Measurements from ENCODE around the gene ASL.
"Not testable (repeated sequence)": the region's sequence is repeated elsewhere in the genome, so short reads cannot be mapped to it uniquely, and the experiment has no call there.

ASL gene

GRCh38 chr7:66125052-66125694 is 49.6 kb downstream of the ASL start:
- no peaks in the 10 kb centered on the region for H3K27me3 ChIP-seq (replicated peaks; ENCODE audit: control insufficient read depth, insufficient read depth, low read length)
- H3K36me3 ChIP-seq (ENCODE audit: control insufficient read depth, insufficient read depth, low read length): no peaks in the 10 kb centered on the region
- no peak for DNase-seq (ENCODE audit: extremely low read depth, insufficient read length)
- no peak overlapping the region for H3K4me3 ChIP-seq (replicated peaks; ENCODE audit: low read depth, low read length)
- TF ChIP-seq CTCF (IDR thresholded peaks at IDR 0.05; ENCODE audit: insufficient read depth, low read length, poor library complexity, severe bottlenecking): no peak

- H3K4me3 ChIP-seq (replicated peaks; ENCODE audit: low read depth, low read length); H3K36me3 ChIP-seq (ENCODE audit: control insufficient read depth, insufficient read depth, low read length); H3K27me3 ChIP-seq (replicated peaks; ENCODE audit: control insufficient read depth, insufficient read depth, low read length); DNase-seq (ENCODE audit: extremely low read depth, insufficient read length): not testable (repeated sequence)
Measured at GRCh38 chr7:66125781-66126352, 50.2 kb downstream of the ASL start.

GRCh38 chr7:66127172-66127571 is 51.6 kb downstream of the ASL start:
- not testable (repeated sequence) for H3K4me3 ChIP-seq (replicated peaks; ENCODE audit: low read depth, low read length); DNase-seq (ENCODE audit: extremely low read depth, insufficient read length); H3K36me3 ChIP-seq (ENCODE audit: control insufficient read depth, insufficient read depth, low read length); H3K27me3 ChIP-seq (replicated peaks; ENCODE audit: control insufficient read depth, insufficient read depth, low read length)

DNA sequence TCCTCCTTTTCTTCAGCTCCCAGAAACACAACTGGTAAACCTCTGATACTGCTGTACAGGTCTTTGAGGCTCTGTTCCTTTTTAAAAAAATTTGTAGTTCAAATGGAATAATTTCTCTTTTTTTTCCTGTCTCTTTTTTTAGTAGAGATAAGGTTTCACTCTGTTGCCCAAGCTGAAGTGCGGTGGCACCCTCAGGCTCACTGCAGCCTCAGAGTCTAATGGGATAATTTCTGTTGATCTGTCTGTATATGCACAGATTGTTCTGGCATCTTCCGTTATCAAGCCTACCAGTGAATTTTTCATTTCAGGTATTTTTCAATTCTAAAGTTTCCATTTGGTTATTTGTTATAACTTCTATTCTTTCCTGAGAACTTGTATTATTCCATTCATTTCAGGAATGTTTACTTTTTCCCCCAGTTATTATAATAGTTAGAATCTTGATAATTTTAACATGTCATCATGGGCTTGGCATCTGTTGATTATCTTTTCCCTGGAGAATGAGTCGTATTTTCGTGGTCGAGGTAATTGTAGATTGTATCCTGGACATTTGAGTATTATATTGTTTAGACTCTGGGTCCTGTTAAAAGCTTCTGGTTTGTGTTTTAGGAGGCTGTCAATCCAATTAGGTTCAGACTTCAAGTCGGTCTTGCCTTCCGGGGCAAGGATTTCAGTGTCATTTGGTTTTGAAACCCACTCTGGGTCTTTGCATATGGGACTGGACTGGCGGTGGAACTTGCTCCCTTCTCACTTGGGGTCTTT is 63.6 kb downstream of the ASL start:
- H3K36me3 ChIP-seq (ENCODE audit: control insufficient read depth, insufficient read depth, low read length): peaks cover 5% of the 10 kb centered on the region

DNA sequence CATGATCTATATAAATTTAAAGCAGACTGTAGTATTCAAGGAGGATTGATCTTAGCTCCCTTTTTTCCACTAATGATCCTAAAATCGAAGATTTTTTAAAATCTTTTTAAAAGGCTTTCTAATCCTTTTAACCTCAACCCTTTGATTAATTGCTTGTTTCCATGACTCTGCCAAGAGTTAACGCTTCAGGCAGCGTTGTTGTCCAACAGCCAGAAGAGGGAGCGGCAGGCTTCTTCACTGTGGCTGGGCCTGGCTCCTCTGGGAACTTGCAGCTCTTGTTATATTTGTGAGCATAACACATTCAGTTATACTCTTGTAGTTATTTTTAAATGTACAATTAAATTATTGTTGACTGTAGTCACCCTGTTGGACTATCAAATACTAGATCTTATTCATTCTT is 65.3 kb downstream of the ASL start:
- Histone ChIP-seq H3K4me3 (replicated peaks; ENCODE audit: low read depth, low read length) (no peak overlapping the region), H3K36me3 (ENCODE audit: control insufficient read depth, insufficient read depth, low read length) (peaks cover 11% of the 10 kb centered on the region), H3K27me3 (replicated peaks; ENCODE audit: control insufficient read depth, insufficient read depth, low read length) (no peaks in the 10 kb centered on the region)
- TF ChIP-seq CTCF (IDR thresholded peaks at IDR 0.05; ENCODE audit: insufficient read depth, low read length, poor library complexity, severe bottlenecking): no peak
- no peak for DNase-seq (ENCODE audit: extremely low read depth, insufficient read length)

More for the DNA sequence above, 63.6 kb downstream of the ASL start:
- Histone ChIP-seq H3K4me3 (replicated peaks; ENCODE audit: low read depth, low read length) (no peak overlapping the region), H3K27me3 (replicated peaks; ENCODE audit: control insufficient read depth, insufficient read depth, low read length) (no peaks in the 10 kb centered on the region)
- DNase-seq (ENCODE audit: extremely low read depth, insufficient read length): no peak
- TF ChIP-seq CTCF (IDR thresholded peaks at IDR 0.05; ENCODE audit: insufficient read depth, low read length, poor library complexity, severe bottlenecking): no peak

GRCh38 chr7:66142334-66142733 is 66.7 kb downstream of the ASL start:
- Histone ChIP-seq H3K4me3 (replicated peaks; ENCODE audit: low read depth, low read length) (no peak overlapping the region), H3K27me3 (replicated peaks; ENCODE audit: control insufficient read depth, insufficient read depth, low read length) (no peaks in the 10 kb centered on the region), H3K36me3 (ENCODE audit: control insufficient read depth, insufficient read depth, low read length) (peaks cover 11% of the 10 kb centered on the region)
- DNase-seq (ENCODE audit: extremely low read depth, insufficient read length): no peak
- TF ChIP-seq CTCF (IDR thresholded peaks at IDR 0.05; ENCODE audit: insufficient read depth, low read length, poor library complexity, severe bottlenecking): no peak
